ENCODE results near the gene TPD52L2.
A peak's percentile ranks its signal among the peaks of the same experiment; 100 is the strongest.

Gene TPD52L2

DNA sequence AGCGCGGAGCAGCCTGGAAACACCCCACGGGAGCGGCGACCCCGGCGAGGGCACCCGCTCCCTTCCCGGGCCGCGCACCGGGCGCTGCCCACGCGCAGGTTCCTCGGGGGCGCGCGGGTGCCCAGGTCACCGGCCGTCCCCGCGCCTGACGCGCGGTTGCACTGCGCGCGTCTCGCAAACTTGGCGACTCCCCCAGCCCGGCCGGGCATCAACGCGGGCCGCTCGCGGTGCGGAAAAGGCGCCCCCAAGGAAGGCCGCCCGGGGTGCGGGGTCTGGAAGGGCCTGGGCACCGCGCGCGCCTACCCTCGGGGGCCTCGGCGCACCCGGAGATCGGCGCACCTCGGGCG is 33.5 kb upstream of the TPD52L2 start:
- peaks cover 1% of the 10 kb centered on the region for H3K36me3 Mint-ChIP-seq
- H3K27me3 Mint-ChIP-seq = peaks cover 17% of the 10 kb centered on the region
- H3K4me3 Mint-ChIP-seq = no peak overlapping the region
- peaks cover 10% of the 10 kb centered on the region for H3K4me1 Mint-ChIP-seq
- H3K9me3 Mint-ChIP-seq = no peaks in the 10 kb centered on the region
- H3K27ac Mint-ChIP-seq = no peak overlapping the region

DNA sequence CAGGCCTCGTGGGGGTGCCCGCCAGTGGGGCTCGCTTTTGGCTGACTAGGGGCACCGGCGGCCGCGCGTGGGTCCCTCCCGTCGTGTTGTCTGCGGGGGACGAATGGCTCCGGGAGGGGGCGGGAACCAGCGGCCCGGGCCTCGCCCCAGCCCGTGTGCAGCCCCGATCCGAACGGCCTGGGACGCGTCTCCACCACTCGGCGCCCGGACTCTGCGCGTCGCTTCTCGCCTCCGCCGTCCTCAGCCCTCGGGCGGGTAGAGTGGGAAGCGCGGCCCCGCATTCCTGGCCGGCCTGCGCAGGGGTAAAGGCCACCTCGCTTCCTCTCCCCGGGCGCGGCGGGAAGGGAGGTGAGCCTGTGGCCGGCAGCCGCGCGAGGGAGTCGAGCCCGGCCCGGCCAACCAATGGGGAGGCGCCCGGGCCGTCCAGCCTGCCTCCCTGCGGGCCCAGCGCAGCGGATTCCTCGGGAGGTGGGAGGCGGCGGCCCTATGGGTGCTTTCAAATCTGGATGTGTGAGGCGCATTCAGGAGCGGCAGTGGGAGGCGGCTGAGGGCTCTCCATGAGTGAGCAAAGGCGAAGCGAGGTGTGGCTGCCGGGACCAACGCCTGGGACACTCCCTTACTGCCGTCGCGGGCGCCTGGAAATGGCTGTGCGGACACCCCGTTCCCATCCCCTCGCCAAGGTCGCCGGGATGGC is 32.9 kb upstream of the TPD52L2 start:
- Mint-ChIP-seq H3K4me3 (no peak overlapping the region), H3K9me3 (no peaks in the 10 kb centered on the region), H3K27me3 (peaks cover 17% of the 10 kb centered on the region), H3K27ac (no peak overlapping the region), H3K36me3 (peaks cover 1% of the 10 kb centered on the region), H3K4me1 (peaks cover 10% of the 10 kb centered on the region)

- Mint-ChIP-seq H3K27ac (no peak overlapping the region), H3K9me3 (no peaks in the 10 kb centered on the region), H3K4me1 (peaks cover 10% of the 10 kb centered on the region), H3K36me3 (peaks cover 1% of the 10 kb centered on the region), H3K4me3 (no peak overlapping the region), H3K27me3 (peaks cover 13% of the 10 kb centered on the region)
Observed at GRCh38 chr20:63833776-63834490, 31.1 kb upstream of the TPD52L2 start.

DNA sequence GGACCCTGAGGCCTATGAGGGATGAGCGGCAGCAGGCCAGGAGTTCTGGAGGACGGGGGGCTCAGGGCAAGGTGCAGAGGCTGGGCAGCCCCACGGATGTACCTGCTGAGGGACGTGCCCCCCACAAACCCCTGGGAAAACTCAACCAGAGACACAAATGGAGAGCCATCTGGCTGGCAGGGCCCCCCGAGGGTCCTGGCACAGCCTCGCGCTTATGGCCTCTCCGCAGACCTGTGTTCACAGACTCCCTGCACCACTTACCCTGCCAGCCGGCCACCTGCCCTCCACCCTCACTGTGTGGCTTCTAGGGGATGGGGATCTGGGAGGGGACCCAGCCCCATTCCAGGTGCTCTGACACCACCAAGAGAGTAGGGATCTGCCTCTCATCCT is 30.6 kb upstream of the TPD52L2 start:
- H3K4me3 Mint-ChIP-seq = no peak overlapping the region
- H3K36me3 Mint-ChIP-seq = peaks cover 1% of the 10 kb centered on the region
- H3K9me3 Mint-ChIP-seq = no peaks in the 10 kb centered on the region
- peaks cover 7% of the 10 kb centered on the region for H3K4me1 Mint-ChIP-seq
- H3K27ac Mint-ChIP-seq = no peak overlapping the region
- peaks cover 8% of the 10 kb centered on the region for H3K27me3 Mint-ChIP-seq

DNA sequence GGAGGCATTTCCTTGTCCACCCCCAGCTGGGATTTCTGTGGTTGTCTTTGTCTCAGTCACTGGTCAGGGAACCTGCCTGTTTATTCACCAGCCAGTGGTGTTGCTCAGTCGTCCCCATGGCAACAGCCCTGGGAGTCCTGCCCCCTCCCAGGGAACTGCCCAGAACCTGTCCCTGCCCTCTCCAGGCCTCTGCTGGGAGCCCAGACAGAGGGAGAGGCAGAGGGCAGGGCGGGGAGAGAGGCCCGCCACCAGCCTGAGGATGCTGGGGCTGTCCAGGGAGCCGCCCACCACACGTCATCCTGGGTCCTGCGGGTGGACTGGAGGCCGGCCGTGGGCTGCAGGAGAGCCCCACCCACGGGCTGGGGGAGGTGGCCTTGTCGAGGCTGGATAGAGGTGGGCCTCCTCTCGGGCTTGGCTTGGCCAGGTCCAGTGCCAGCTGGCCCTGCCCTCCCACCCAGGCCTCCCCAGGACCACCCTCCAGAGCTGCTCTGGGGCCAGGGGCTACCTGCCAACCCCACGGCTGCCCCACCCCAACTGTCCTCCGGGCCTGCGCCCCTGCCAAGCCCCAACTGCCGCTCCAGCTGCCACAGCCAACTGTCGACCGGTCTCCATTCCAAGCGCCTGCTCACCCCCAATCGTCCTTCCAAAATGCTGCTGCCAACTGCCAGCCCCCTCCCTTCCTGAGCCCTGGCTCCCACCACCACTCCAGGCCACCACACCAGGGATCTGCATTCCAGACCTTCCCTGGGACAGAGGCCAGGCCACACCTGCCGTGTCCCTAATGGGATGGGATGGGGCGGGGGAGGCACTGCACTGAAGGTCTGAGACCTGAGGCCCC is 29.8 kb upstream of the TPD52L2 start:
- Mint-ChIP-seq H3K4me1 (no peaks in the 10 kb centered on the region), H3K36me3 (no peaks in the 10 kb centered on the region), H3K4me3 (no peak overlapping the region), H3K27ac (no peak overlapping the region), H3K9me3 (no peaks in the 10 kb centered on the region), H3K27me3 (peaks cover 2% of the 10 kb centered on the region)

DNA sequence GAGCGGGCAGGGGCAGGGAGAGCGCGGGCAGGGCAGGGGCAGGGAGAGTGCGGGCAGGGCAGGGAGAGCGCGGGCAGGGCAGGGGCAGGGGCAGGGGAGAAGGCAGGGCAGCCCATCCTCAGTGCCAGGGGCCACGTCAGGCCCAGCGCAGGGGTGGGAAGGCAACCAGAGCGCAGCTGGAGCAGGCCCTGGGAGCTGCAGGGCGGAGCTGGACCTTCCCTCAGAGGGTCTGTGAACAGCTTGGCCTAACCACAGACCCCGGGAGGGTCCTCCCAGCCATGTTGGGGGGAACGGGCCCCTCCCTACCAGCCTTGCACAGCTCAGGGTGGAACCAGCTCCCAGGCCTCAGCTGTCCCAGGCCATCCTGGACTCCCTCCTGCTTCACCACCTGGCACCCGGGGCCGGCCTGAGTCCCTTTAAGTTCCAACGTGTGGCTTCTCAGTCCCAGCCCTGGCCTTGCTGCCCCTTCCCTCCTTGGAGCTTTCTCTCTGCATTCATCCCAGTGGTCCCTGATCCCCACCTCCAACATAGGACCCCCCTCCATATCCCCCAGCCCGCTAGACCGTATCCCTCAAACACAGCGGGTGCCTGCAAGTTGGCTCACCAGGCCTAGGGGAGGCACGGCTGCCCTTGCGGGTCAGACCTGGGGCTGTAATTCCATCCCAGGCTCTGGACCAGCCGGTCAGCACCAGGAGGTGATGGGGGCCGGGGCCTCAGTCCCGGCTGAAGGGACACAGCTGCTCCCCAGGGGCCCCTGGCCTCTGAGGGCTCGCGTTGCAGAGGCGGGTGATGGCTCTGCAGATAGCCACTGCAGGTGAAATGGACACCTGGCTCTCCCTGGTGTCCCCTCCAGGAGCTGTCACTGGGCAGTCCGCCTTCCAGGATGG is 28.4 kb upstream of the TPD52L2 start:
- Mint-ChIP-seq H3K27ac (no peak overlapping the region), H3K4me1 (no peaks in the 10 kb centered on the region), H3K4me3 (no peak overlapping the region), H3K27me3 (peaks cover 2% of the 10 kb centered on the region), H3K36me3 (no peaks in the 10 kb centered on the region), H3K9me3 (no peaks in the 10 kb centered on the region)

GRCh38 chr20:63837479-63837878 is 27.6 kb upstream of the TPD52L2 start:
- H3K27me3 Mint-ChIP-seq = peaks cover 5% of the 10 kb centered on the region

GRCh38 chr20:63839620-63840019 is 25.4 kb upstream of the TPD52L2 start:
- peaks cover 5% of the 10 kb centered on the region for H3K4me1 Mint-ChIP-seq
- no peaks in the 10 kb centered on the region for H3K9me3 Mint-ChIP-seq
- H3K4me3 Mint-ChIP-seq = no peak overlapping the region
- H3K36me3 Mint-ChIP-seq = no peaks in the 10 kb centered on the region
- H3K27me3 Mint-ChIP-seq = peaks cover 11% of the 10 kb centered on the region
- H3K27ac Mint-ChIP-seq = no peak overlapping the region

More at GRCh38 chr20:63837479-63837878, 27.6 kb upstream of the TPD52L2 start:
- H3K9me3 Mint-ChIP-seq = no peaks in the 10 kb centered on the region
- H3K27ac Mint-ChIP-seq = no peak overlapping the region
- H3K4me1 Mint-ChIP-seq = no peaks in the 10 kb centered on the region
- H3K36me3 Mint-ChIP-seq = no peaks in the 10 kb centered on the region
- H3K4me3 Mint-ChIP-seq = no peak overlapping the region

DNA sequence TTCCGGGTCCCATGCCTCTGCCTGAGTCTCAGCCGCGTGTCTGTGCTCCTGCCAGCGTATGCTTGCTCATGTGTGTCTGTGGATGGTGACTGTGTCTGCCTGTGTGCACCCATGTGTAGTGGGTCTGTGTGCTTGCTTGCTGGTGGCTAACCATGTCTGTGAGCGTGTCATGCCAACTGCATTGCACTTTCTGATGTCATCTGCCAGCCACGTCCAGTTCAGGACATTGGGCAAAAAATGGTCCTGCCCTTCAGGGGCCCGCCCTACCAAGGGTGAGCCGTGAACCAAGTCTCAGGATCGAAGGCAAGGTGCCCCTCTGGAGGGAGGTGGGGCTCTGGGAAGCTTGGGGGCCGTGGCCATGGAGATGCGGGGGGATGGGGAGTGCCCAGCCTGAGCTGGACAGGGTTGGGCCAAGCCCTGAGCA is 24.7 kb upstream of the TPD52L2 start:
- H3K27me3 Mint-ChIP-seq = peaks cover 15% of the 10 kb centered on the region
- no peak overlapping the region for H3K27ac Mint-ChIP-seq

DNA sequence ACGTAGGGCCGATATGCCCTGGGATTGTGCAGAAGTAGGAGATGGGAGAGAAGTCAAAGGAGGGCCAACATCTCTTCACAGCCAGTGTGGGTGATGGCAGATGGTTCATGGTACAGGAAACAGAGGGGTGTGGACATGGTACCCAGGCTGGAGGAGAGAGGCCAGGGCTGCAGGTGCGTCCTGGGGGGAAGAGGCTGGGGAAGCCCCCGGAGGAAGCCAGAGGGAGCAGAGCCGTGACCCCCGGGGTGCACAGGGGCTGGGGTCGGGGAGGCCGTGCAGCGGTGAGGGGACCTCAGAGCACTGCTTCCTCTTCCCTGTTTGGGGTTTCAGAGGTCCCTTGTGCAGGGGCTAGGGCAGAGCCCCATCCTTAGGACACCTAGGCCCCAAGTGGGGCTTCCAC is 22.8 kb upstream of the TPD52L2 start:
- Mint-ChIP-seq H3K27me3 (peaks cover 16% of the 10 kb centered on the region), H3K27ac (peak overlapping the region; percentile 8), H3K9me3 (no peaks in the 10 kb centered on the region), H3K4me3 (no peak overlapping the region), H3K4me1 (peaks cover 5% of the 10 kb centered on the region), H3K36me3 (no peaks in the 10 kb centered on the region)

More for the DNA sequence above, 24.7 kb upstream of the TPD52L2 start:
- H3K4me3 Mint-ChIP-seq = no peak overlapping the region
- peaks cover 5% of the 10 kb centered on the region for H3K4me1 Mint-ChIP-seq
- no peaks in the 10 kb centered on the region for H3K9me3 Mint-ChIP-seq
- H3K36me3 Mint-ChIP-seq = no peaks in the 10 kb centered on the region

DNA sequence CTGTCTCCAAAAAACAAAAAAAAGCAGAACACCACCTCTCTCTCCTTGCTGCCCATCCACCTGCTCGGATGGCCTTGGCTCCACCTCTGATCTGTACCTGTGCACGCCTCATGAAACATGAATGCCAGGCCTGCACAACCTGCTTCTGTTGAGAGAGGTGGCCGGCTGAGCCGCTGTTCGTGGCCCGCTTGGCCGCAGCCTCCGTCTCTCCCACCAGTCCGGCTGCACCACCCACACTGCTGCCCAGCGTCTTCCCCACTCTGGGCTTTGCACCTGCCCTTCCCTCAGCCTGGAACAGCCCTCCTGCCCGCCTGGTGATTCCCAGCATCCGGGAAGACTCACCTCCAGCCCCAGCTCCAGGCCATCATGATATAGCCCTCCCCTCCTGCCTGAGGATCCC is 21.8 kb upstream of the TPD52L2 start:
- Mint-ChIP-seq H3K36me3 (no peaks in the 10 kb centered on the region), H3K4me3 (no peak overlapping the region), H3K27ac (no peak overlapping the region), H3K27me3 (peaks cover 16% of the 10 kb centered on the region), H3K4me1 (peaks cover 5% of the 10 kb centered on the region), H3K9me3 (no peaks in the 10 kb centered on the region)

GRCh38 chr20:63843778-63844177 is 21.3 kb upstream of the TPD52L2 start:
- H3K27me3 Mint-ChIP-seq = peaks cover 16% of the 10 kb centered on the region
- H3K4me3 Mint-ChIP-seq = no peak overlapping the region
- H3K27ac Mint-ChIP-seq = no peak overlapping the region
- H3K36me3 Mint-ChIP-seq = no peaks in the 10 kb centered on the region
- peaks cover 5% of the 10 kb centered on the region for H3K4me1 Mint-ChIP-seq
- no peaks in the 10 kb centered on the region for H3K9me3 Mint-ChIP-seq

GRCh38 chr20:63844511-63844991 is 20.5 kb upstream of the TPD52L2 start:
- Mint-ChIP-seq H3K4me1 (peaks cover 5% of the 10 kb centered on the region), H3K9me3 (no peaks in the 10 kb centered on the region), H3K27ac (no peak overlapping the region), H3K4me3 (no peak overlapping the region), H3K36me3 (no peaks in the 10 kb centered on the region), H3K27me3 (peaks cover 16% of the 10 kb centered on the region)

DNA sequence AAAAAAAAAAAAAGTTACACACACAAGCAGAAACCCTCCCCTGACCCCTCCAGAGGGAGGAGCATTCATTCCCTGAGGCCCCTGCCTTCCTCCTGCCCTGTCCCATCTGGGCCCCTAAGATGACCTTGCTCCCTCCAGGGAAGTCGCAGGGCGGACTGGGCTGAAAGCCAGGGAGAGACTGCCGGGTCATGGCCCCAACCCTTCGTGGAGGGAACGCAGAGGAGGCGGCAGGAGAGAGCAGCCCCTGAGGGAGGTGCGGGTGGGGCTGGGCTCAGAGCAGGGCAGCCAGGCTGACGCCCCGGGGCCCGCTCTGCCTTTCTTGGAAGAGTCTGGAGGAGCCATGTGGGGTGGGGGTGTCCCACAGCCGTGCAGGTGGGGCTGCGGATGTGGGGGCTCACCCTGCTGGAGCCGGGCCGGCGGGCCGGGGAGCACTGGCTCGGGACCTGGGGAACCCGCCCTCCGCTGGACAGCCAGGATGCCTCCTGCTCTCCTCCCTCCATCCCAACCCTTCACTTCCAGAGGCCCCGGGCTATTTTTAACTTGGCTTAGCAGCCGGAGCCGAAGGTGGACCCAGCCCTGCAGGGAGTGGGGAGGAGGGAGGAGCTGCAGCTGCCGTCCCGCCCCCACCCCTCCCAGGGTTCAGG is 18.8 kb upstream of the TPD52L2 start:
- H3K36me3 Mint-ChIP-seq = no peaks in the 10 kb centered on the region
- H3K4me1 Mint-ChIP-seq = peaks cover 13% of the 10 kb centered on the region
- peak overlapping the region; percentile 62 for H3K27ac Mint-ChIP-seq
- H3K9me3 Mint-ChIP-seq = no peaks in the 10 kb centered on the region
- H3K27me3 Mint-ChIP-seq = peaks cover 24% of the 10 kb centered on the region
- no peak overlapping the region for H3K4me3 Mint-ChIP-seq

DNA sequence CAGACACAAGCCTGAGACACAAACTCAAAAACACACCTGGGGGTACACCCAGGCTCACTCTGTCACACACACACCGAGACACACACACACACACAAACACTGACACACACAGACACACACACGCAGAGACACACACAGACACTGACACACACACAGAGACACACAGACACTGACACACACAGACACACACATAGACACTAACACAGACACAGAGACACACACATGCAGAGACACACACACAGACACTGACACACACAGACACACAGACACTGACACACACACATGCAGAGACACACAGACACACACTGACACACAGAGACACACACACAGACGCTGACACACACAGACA is 18.2 kb upstream of the TPD52L2 start:
- H3K4me1 Mint-ChIP-seq = peaks cover 13% of the 10 kb centered on the region
- no peaks in the 10 kb centered on the region for H3K36me3 Mint-ChIP-seq
- no peaks in the 10 kb centered on the region for H3K9me3 Mint-ChIP-seq
- no peak overlapping the region for H3K27ac Mint-ChIP-seq
- H3K27me3 Mint-ChIP-seq = peaks cover 24% of the 10 kb centered on the region
- no peak overlapping the region for H3K4me3 Mint-ChIP-seq
